ENCODE data around the gene PTPN21. TPM values are rescaled to one million over a fixed set of nuclear protein-coding genes. Genes with fewer than 3 reads are reported as not detected.
"Not testable (repeated sequence)": the region's sequence is repeated elsewhere in the genome, so short reads cannot be mapped to it uniquely, and the experiment has no call there.

PTPN21 gene
- total RNA-seq, 1 donor: not detected

GRCh38 chr14:88541324-88541723 is 13.5 kb downstream of the PTPN21 start:
- Histone ChIP-seq H3K4me1 (ENCODE audit: insufficient read depth, low read length) (no peaks in the 10 kb centered on the region), H3K27me3 (ENCODE audit: insufficient read depth, low read length) (peaks cover 9% of the 10 kb centered on the region), H3K4me3 (ENCODE audit: low read length) (no peak overlapping the region), H3K9me3 (ENCODE audit: low read depth, low read length) (no peaks in the 10 kb centered on the region)

GRCh38 chr14:88535813-88536212 is 19.0 kb downstream of the PTPN21 start:
- Histone ChIP-seq H3K4me1 (ENCODE audit: insufficient read depth, low read length) (no peaks in the 10 kb centered on the region), H3K9me3 (ENCODE audit: low read depth, low read length) (no peaks in the 10 kb centered on the region), H3K4me3 (ENCODE audit: low read length) (no peak overlapping the region), H3K27me3 (ENCODE audit: insufficient read depth, low read length) (peaks cover 6% of the 10 kb centered on the region)

- Histone ChIP-seq H3K4me1 (ENCODE audit: insufficient read depth, low read length) (no peaks in the 10 kb centered on the region), H3K27me3 (ENCODE audit: insufficient read depth, low read length) (peaks cover 4% of the 10 kb centered on the region), H3K4me3 (ENCODE audit: low read length) (no peak overlapping the region), H3K9me3 (ENCODE audit: low read depth, low read length) (peaks cover 3% of the 10 kb centered on the region)
Observed at GRCh38 chr14:88535149-88535548, 19.7 kb downstream of the PTPN21 start.

- Histone ChIP-seq H3K27me3 (ENCODE audit: insufficient read depth, low read length) (peaks cover 9% of the 10 kb centered on the region), H3K4me3 (ENCODE audit: low read length) (no peak overlapping the region), H3K4me1 (ENCODE audit: insufficient read depth, low read length) (no peaks in the 10 kb centered on the region), H3K9me3 (ENCODE audit: low read depth, low read length) (peaks cover 11% of the 10 kb centered on the region)
Observed at GRCh38 chr14:88533064-88533602, 21.7 kb downstream of the PTPN21 start.

- Histone ChIP-seq H3K9me3 (ENCODE audit: low read depth, low read length) (peaks cover 11% of the 10 kb centered on the region), H3K27me3 (ENCODE audit: insufficient read depth, low read length) (peaks cover 14% of the 10 kb centered on the region)
- not testable (repeated sequence) for H3K4me1 ChIP-seq (ENCODE audit: insufficient read depth, low read length); H3K4me3 ChIP-seq (ENCODE audit: low read length)
Observed at GRCh38 chr14:88529889-88530288, 24.9 kb downstream of the PTPN21 start.

- Histone ChIP-seq H3K4me3 (ENCODE audit: low read length) (no peak overlapping the region), H3K27me3 (ENCODE audit: insufficient read depth, low read length) (peaks cover 16% of the 10 kb centered on the region), H3K9me3 (ENCODE audit: low read depth, low read length) (no peaks in the 10 kb centered on the region), H3K4me1 (ENCODE audit: insufficient read depth, low read length) (no peaks in the 10 kb centered on the region)
Observed at GRCh38 chr14:88522393-88522792, 32.4 kb downstream of the PTPN21 start.

- no peaks in the 10 kb centered on the region for H3K4me1 ChIP-seq (ENCODE audit: insufficient read depth, low read length)
- peaks cover 16% of the 10 kb centered on the region for H3K27me3 ChIP-seq (ENCODE audit: insufficient read depth, low read length)
- no peaks in the 10 kb centered on the region for H3K9me3 ChIP-seq (ENCODE audit: low read depth, low read length)
- no peak overlapping the region for H3K4me3 ChIP-seq (ENCODE audit: low read length)
Observed at GRCh38 chr14:88521818-88522217, 33.0 kb downstream of the PTPN21 start.

GRCh38 chr14:88519907-88520306 is 34.9 kb downstream of the PTPN21 start:
- Histone ChIP-seq H3K9me3 (ENCODE audit: low read depth, low read length) (no peaks in the 10 kb centered on the region), H3K4me1 (ENCODE audit: insufficient read depth, low read length) (no peaks in the 10 kb centered on the region), H3K4me3 (ENCODE audit: low read length) (no peak overlapping the region), H3K27me3 (ENCODE audit: insufficient read depth, low read length) (peaks cover 16% of the 10 kb centered on the region)

GRCh38 chr14:88518592-88519512 is 36.0 kb downstream of the PTPN21 start:
- Histone ChIP-seq H3K27me3 (ENCODE audit: insufficient read depth, low read length) (peaks cover 16% of the 10 kb centered on the region), H3K9me3 (ENCODE audit: low read depth, low read length) (no peaks in the 10 kb centered on the region), H3K4me3 (ENCODE audit: low read length) (no peak overlapping the region), H3K4me1 (ENCODE audit: insufficient read depth, low read length) (no peaks in the 10 kb centered on the region)

GRCh38 chr14:88516861-88517357 is 37.9 kb downstream of the PTPN21 start:
- no peaks in the 10 kb centered on the region for H3K9me3 ChIP-seq (ENCODE audit: low read depth, low read length)
- no peaks in the 10 kb centered on the region for H3K4me1 ChIP-seq (ENCODE audit: insufficient read depth, low read length)
- H3K4me3 ChIP-seq (ENCODE audit: low read length): no peak overlapping the region
- H3K27me3 ChIP-seq (ENCODE audit: insufficient read depth, low read length): peaks cover 8% of the 10 kb centered on the region

GRCh38 chr14:88515499-88516221 is 39.1 kb downstream of the PTPN21 start:
- Histone ChIP-seq H3K27me3 (ENCODE audit: insufficient read depth, low read length) (peaks cover 8% of the 10 kb centered on the region), H3K4me1 (ENCODE audit: insufficient read depth, low read length) (no peaks in the 10 kb centered on the region), H3K4me3 (ENCODE audit: low read length) (no peak overlapping the region), H3K9me3 (ENCODE audit: low read depth, low read length) (no peaks in the 10 kb centered on the region)

GRCh38 chr14:88507208-88507607 is 47.6 kb downstream of the PTPN21 start:
- H3K27me3 ChIP-seq (ENCODE audit: insufficient read depth, low read length): no peaks in the 10 kb centered on the region
- no peaks in the 10 kb centered on the region for H3K9me3 ChIP-seq (ENCODE audit: low read depth, low read length)
- no peak overlapping the region for H3K4me3 ChIP-seq (ENCODE audit: low read length)
- H3K4me1 ChIP-seq (ENCODE audit: insufficient read depth, low read length): no peaks in the 10 kb centered on the region

GRCh38 chr14:88505621-88506020 is 49.2 kb downstream of the PTPN21 start:
- no peaks in the 10 kb centered on the region for H3K27me3 ChIP-seq (ENCODE audit: insufficient read depth, low read length)
- no peaks in the 10 kb centered on the region for H3K4me1 ChIP-seq (ENCODE audit: insufficient read depth, low read length)
- no peak overlapping the region for H3K4me3 ChIP-seq (ENCODE audit: low read length)
- H3K9me3 ChIP-seq (ENCODE audit: low read depth, low read length): no peaks in the 10 kb centered on the region

- no peaks in the 10 kb centered on the region for H3K9me3 ChIP-seq (ENCODE audit: low read depth, low read length)
- H3K4me1 ChIP-seq (ENCODE audit: insufficient read depth, low read length): no peaks in the 10 kb centered on the region
- no peak overlapping the region for H3K4me3 ChIP-seq (ENCODE audit: low read length)
- H3K27me3 ChIP-seq (ENCODE audit: insufficient read depth, low read length): peaks cover 2% of the 10 kb centered on the region
Observed at GRCh38 chr14:88504602-88505001, 50.2 kb downstream of the PTPN21 start.

GRCh38 chr14:88503754-88504406 is 50.9 kb downstream of the PTPN21 start:
- no peaks in the 10 kb centered on the region for H3K4me1 ChIP-seq (ENCODE audit: insufficient read depth, low read length)
- peaks cover 2% of the 10 kb centered on the region for H3K27me3 ChIP-seq (ENCODE audit: insufficient read depth, low read length)

More at GRCh38 chr14:88503754-88504406, 50.9 kb downstream of the PTPN21 start:
- Histone ChIP-seq H3K4me3 (ENCODE audit: low read length) (no peak overlapping the region), H3K9me3 (ENCODE audit: low read depth, low read length) (no peaks in the 10 kb centered on the region)

Measured in mononuclear cell (primary cell).